Fibroblast of lung (primary cell): ENCODE data around the gene TEX13A.

Experiments used
- CTCF ChIP-seq, 2 donors: IDR thresholded peaks in 1 of 2; conservative IDR thresholded peaks in 1 of 2; 1 replicate in 1 of 2; 2 replicates in 1 of 2; pipeline ENCODE4 v1.5.1; 2011 to 2012; ENCODE audit warnings: low read length in 2 of 2, control low read depth in 1 of 2, inconsistent platforms in 1 of 2, low read depth in 1 of 2, mild to moderate bottlenecking in 1 of 2
- EZH2 ChIP-seq: IDR thresholded peaks from 2 replicates; pipeline ENCODE4 v1.5.1; 2012; ENCODE audit warnings: low read length, control low read depth, mild to moderate bottlenecking; ENCODE audit errors: missing control alignments

GRCh38 chrX:105266456-105266855, 46.0 kb upstream of the TEX13A start:
- TF ChIP-seq CTCF (conservative IDR thresholded peaks at IDR 0.05 in 1 of 2, IDR thresholded peaks at IDR 0.05 in 1 of 2; ENCODE audit: low read depth in 1 of 2, low read length in 2 of 2) (no peak), EZH2 (no peak)
